ENCODE measurements around the gene TARDBP. TPM values are rescaled to one million over a fixed set of nuclear protein-coding genes. Genes with fewer than 3 reads are reported as not detected.
"Not testable (repeated sequence)": the region's sequence is repeated elsewhere in the genome, so short reads cannot be mapped to it uniquely, and the experiment has no call there.

The TARDBP gene
- polyA plus RNA-seq, 3 donors = 289 to 315 (median 313) TPM

DNA sequence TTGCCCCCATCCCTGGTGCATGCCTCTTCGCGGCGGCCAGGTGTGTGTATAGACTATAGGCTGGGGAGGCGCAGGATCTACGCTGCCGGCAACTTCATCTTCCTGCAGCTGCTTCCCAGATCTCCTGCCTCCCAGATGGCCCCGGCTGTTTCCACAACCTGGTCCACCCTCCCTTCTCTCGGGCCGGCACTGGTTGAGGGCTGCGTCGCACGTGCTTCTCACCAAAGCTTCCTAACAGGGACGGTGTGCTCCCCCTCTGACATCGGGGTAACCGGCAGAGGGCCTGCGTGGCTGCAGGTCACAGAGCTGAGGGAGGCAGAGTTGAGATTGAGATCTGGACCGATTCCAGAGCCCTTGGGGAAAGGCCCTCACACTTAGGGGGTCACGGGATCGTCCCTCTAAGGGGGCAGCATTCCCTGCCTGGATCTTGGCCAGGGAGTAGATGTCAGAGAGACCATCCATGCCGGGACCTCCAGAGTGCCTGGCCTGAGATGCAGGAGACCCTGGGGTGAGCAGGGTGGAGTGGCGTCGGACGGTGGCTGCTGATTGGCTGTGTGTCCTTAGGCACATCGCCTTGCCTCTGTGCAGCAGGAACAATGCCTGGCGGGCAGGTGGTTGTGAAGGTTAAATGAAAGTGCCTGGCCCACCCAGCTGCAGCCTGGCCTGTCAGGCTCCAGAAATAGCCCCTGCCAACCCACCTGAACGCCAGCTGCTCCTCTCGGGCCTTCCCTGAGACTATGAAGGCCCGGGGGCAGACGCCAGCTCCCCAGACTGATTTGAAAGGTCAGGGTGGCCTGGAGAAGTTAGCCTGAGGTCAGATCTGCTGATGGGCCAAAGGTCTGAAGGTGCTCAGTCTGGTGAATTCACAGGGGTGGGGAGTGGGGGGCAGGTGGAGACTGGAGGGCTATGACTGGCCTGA, 40.6 kb downstream of the TARDBP start:
- no peak for DNase-seq (ENCODE audit: extremely low read depth in 1 of 11, low read depth in 9 of 11, low spot score in 4 of 11)

DNA sequence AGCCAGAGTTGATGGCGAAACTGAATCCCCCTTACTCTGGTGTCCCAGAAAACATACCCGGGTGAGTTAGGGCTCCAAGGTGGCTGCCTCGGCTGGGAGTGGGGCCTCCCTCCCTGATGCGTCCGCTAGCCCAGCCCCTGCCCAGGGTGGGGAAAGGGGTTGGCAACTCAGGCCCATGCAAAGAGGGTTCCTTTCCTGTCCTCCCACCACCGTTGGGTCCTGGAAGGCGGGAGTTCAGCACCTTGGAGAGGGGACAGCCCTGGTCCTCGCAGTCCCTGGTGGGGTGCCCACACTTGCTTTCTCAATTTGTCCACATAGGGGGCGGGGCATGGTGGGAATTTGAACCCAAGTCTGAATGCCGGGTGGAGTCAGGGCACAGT, 41.3 kb downstream of the TARDBP start:
- DNase-seq (ENCODE audit: extremely low read depth in 1 of 11, low read depth in 9 of 11, low spot score in 4 of 11) = peak in 3 of 11 donors; percentile 26 to 28 (median 26)

DNA sequence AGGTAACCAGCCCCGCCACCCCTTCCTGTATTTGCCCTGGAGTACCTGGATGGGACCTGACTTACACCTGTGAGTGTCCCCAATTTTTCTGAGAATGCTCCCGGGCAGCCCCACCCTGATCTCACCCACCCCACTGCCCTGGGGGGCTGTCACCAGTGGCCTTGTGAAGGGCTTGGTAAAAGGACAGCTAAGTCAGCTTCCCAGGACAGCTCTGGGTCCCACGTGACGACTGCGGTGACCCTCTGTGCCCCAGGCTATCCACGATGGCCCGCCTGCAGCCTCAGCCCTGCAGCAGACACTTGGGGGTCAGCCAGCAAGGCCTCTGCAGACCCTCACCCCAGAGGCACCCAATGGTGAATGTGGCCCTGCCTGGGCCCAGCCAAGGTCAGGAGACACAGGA, 41.7 kb downstream of the TARDBP start:
- no peak for DNase-seq (ENCODE audit: extremely low read depth in 1 of 11, low read depth in 9 of 11, low spot score in 4 of 11)

DNA sequence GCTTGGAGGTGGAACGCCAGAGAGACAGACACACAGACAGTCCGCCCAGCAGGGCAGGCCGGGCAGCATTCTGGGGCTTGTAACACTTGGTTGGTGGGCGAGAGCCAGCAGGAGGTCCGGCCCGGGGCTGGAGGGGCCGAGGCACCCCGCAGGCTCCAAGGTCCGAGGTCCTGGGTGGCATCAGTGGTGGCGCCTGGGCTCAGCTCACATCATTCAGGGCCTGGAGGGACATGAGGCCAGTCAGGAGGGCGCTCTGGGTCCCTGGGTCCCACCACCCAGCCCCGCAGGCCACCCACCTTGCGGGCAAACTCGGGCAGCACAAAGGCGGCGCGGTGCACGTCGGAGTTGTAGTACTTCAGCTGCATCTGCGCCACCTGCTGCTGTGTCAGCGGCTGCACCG, 42.2 kb downstream of the TARDBP start:
- DNase-seq (ENCODE audit: extremely low read depth in 1 of 11, low read depth in 9 of 11, low spot score in 4 of 11) = no peak

DNA sequence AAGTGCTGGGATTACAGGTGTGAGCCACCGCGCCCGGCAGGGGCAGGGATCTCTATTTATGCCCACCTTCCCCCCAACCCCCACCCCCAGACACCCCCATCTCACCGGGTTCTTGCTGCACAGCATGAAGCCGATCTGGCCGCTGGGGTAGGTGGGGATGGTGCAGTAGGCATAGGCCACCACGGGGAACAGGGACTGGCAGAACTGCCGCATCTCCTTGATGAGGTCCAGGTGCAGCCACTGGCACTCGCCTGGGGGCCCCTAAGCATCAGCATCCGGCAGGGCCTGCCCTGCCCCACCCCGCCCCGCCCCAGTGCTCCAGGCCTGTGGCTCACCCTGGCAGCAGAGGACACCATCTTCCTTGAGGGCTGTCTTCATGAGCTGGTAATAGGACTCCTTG, 43.2 kb downstream of the TARDBP start:
- no peak for DNase-seq (ENCODE audit: extremely low read depth in 1 of 11, low read depth in 9 of 11, low spot score in 4 of 11)

DNA sequence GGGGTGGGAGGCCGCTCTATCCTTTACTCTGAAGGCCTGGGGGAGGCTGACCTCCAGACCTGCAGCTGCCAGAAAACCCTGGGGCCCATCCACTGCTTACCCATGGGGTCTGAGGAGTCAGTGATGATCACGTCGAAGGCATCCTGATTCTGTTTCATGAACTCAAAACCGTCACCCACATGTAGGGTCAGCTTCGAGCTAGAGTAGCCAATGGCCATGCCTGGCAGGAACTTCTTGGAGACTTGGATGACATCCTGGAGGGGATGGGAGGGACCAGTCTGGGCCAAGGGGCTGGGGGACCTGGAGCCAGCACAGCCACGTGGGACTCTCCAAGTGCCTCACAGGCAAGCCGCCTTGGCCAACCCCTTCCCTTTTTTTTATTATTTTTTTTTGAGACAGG, 44.0 kb downstream of the TARDBP start:
- no peak for DNase-seq (ENCODE audit: extremely low read depth in 1 of 11, low read depth in 9 of 11, low spot score in 4 of 11)

DNA sequence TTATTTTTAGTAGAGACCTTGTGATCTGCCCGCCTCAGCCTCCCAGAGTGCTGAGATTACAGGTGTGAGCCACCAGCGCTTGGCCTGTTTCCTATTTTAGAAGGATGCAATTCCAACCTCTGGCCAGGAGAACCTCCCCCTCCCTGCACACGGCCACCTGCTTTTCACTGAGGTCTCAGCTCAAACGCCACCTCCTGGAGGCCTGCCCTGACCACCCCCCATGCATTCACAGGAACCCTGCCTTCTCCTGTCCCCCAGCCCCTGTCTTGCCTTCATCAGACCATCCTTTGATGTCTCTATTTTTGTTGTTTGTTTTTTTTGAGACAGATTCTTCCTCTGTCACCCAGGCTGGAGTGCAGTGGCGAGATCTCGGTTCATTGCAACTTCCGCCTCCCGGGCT, 45.0 kb downstream of the TARDBP start:
- DNase-seq (ENCODE audit: extremely low read depth in 1 of 11, low read depth in 9 of 11, low spot score in 4 of 11) = no peak

DNA sequence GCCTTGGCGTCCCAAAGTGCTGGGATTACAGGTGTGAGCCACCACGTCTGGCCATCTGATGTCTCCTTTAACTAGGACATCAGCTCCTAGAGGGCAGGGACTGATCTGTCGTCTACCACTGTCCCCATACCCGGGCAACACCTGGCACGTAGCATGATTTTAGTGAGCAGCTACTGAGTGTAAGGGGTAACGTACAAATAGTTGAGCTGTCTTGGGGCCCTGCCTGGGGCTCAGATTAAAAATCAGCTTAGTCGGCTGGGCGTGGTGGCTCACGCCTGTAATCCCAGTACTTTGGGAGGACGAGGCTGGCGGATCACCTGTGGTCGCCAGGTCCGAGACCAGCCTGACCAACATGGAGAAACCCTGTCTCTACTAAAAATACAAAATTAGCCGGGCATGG, 45.6 kb downstream of the TARDBP start:
- no peak for DNase-seq (ENCODE audit: extremely low read depth in 1 of 11, low read depth in 9 of 11, low spot score in 4 of 11)

DNA sequence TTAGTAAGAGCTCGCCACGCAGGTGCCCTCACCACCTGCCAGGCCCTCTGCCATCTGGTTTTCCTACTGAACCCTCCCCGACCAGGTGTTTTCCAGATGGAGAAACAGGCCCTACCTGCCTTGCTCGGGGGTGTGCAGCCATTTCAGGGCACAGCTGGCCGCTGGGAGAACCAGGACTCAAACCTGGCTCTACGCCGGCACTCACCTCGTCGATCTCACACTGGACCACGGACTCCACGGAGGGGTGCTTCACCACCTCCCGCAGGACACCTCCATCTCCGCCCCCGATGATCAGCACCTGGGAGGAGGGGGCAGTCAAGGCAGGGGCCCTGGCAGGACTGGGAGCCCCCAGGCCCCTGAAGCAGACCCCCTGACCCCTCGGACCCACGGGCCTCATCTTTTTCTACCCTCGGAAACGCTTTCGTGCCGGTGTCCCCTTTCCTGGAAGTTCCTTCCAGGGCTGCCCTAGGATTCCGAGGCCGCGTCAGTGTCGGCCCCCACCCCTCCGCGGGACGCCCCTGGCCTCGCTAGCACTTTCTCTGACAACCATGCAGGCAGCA, 46.2 kb downstream of the TARDBP start:
- no peak for DNase-seq (ENCODE audit: extremely low read depth in 1 of 11, low read depth in 9 of 11, low spot score in 4 of 11)

DNA sequence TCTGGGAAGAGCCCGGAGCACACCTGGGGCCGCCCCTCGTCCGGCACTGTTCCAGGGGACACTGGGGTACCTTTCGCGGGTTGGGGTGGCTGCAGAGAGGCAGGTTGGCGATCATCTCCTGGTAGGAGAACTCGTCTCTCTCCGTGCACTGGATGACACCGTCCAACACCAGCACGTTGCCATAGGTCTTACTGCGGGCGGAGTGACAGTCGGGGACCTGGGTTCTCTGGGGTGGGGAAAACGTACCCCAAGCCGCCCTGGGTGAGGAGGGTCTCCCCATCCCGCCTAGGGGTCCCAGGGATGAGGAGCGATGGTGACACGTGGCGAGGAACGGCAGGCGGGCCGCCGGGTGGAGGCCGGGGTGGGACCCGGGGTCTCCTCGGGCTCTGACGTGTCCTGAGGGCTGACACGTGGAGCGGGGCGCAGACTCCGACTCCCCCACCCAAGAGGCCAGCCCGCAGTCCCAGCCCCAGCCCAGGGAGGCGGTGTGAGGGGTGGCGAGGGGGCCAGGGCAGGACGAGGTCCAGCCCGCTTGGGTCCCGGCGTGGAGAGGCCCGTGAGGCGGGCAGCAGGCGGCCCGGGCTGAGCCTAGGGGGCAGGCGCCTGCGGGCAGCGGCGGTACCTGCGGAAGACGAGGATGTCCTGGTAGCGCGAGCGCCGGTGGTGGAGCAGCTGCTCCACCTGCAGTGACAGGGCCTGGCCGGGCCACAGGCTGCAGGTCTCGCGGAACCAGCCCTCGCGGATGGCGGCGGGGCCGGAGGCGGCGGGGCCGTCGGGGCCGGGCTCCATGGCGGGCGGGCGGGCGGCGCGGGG, 46.9 kb downstream of the TARDBP start:
- peak in 1 of 11 donors; percentile 8 for DNase-seq (ENCODE audit: extremely low read depth in 1 of 11, low read depth in 9 of 11, low spot score in 4 of 11)

DNA sequence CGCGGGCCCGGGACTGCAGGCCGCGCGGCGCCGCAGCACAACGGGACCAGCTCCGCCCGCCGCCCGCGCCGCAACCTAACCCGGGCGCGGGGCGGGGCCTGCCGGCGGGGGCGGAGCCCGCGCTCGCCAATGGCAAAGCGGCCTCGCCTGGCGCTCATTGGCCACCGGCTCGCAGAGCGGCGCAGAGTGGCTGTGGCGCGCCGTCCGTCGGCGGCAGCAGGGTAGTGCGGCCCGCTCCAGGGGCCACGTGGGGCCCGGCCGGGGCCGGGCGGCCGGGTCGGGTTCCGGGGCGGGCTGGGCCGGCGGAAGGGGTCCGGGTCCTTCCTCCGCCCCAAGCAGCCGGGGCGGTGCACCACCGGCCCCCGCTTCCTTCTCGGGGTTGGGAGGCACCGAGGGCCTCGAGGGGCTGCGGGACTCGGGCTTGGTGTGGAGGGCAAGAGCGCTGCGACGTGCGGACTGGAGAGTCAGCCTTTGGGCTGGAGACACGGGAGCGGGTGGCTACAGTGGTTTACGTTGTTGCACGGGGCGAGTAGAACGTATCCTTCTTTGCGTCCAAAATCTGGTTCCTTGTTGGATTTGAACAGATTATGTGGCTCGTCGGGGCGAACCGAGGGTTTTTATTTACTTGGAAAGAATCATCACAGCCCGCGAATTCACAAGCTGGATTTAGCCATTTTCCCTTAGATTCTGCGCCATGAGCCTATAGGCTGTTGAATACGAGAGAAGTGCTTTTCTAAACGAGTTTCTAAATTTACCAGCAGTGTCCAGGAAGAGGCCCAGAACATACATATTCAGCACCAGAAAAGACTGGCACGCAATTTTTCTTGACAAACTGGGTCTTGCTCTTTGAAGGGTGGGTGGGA, 47.7 kb downstream of the TARDBP start, which contains the start of gene SRM:
SRM (minus strand) TSS at position 51 of the 863 bp plus-strand sequence. CDS start 75 bp downstream, outside the sequence.
- DNase-seq (ENCODE audit: extremely low read depth in 1 of 11, low read depth in 9 of 11, low spot score in 4 of 11) = peak; percentile 67 to 90 (median 83)

DNA sequence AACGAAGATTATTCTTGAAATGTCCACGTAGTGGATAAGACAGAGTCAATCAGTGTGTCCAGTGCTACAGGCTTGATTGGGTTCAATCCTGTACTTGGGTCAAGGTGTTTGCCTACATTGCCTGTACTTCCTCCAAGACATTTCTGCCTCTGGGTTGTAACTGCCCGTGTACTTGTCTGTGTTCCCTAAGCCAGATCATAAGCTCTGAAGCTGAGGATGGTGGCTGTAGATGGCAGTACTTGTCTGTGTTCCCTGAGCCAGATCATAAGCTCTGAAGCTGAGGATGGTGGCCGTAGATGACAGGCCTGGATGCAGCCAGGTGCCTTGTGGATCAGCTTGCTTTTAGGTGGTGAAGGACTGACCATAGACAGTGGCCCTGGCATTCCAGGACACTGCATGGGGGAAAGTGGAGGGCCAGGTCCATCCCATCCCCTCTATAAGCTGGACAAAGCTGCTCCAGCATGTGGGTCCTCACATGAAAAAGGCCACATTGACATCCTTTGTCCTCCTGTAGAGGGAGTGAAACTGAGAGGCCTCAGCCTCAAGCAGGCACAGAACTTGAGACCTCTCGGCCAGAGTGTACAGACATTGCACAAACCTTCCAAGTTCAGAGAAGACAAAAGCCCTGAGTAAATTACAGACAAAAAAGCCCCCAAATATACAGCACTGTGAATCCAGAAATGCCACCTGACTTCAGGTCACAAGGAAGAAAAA, 49.4 kb downstream of the TARDBP start:
- no peak for DNase-seq (ENCODE audit: extremely low read depth in 1 of 11, low read depth in 9 of 11, low spot score in 4 of 11)

DNA sequence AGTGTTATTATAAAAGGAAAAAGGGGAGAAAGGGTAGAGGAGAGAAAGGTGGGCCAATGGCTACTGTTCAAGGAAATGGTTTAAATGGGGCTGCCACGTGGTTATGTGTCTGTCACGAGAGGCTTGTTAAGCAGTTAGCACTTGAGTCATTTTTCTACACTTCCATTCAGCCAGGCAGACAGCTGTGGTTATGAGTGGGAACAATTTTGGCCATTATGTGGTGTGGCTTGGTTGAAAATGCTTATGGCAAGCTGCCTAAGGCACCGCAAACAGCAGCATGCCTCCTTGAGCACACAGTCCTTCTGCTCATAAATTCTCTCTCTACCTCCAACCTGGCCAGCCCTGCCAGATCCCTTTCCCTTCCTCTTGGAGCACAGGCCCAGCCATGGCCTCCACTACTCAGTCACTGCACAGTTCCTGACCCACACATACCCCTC, 50.5 kb downstream of the TARDBP start:
- no peak for DNase-seq (ENCODE audit: extremely low read depth in 1 of 11, low read depth in 9 of 11, low spot score in 4 of 11)

DNA sequence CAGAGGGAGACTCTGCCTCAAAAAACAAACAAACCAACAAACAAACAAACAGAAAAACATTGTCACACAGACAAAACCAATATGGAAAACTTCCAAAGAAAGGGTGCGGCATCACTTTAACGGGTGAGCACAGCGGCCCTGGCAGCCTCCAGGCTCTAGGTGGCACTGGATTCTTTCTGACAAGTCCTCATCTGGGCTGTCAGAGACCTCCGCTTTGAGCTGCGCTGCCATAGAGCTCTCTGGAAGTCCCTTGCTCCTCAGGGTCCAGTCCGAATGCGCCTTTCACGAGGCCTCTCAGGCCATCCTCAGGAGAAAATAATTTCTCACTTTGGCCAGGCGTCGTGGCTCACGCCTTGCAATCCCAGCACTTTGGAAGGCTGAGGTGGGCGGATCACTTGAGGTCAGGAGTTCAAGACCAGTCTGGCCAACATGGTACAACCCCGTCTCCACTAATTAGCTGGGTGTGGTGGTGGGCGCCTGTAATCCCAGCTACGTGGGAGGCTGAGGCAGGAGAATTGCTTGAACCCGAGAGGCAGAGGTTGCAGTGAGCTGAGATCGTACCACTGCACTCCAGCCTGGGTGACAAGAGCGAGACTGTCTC, 51.6 kb downstream of the TARDBP start:
- DNase-seq (ENCODE audit: extremely low read depth in 1 of 11, low read depth in 9 of 11, low spot score in 4 of 11) = not testable (repeated sequence)

DNA sequence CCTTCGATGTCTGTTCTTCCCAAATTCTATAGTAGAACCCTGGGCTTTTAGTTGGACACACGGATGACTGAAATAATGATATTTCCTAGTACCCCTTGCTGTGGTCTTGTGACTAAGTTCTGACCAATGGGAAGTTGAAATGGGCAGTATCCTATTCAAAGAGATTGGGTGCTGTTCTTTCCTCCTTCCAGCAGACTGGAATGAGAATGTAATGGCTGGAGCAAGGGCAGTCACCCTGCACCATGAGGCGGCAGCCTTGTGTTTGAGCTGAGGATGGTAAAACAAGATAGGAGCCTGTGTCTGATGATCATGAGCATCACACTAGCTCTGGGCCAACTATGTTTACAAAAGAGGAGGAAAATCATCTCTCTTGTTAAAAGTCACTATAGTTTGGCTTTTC, 52.5 kb downstream of the TARDBP start:
- no peak for DNase-seq (ENCODE audit: extremely low read depth in 1 of 11, low read depth in 9 of 11, low spot score in 4 of 11)

DNA sequence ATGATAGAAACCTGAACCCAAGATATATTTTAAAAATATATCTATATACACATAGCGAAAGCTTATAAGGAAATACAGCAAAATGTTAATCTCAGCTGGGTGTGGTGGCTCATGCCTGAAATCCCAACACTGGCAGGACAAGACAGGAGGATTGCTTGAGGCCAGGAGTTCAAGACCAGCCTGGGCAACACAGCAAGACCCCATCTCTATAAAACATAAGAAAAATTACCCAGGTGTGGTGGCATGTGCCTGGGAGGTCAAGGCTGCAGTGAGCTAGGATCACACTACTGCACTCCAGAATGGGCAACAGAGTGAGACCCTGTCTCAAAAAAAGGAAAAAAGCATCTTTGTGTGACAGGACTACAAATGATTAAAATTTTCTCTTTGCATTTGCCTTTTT, 53.3 kb downstream of the TARDBP start:
- DNase-seq (ENCODE audit: extremely low read depth in 1 of 11, low read depth in 9 of 11, low spot score in 4 of 11) = no peak

DNA sequence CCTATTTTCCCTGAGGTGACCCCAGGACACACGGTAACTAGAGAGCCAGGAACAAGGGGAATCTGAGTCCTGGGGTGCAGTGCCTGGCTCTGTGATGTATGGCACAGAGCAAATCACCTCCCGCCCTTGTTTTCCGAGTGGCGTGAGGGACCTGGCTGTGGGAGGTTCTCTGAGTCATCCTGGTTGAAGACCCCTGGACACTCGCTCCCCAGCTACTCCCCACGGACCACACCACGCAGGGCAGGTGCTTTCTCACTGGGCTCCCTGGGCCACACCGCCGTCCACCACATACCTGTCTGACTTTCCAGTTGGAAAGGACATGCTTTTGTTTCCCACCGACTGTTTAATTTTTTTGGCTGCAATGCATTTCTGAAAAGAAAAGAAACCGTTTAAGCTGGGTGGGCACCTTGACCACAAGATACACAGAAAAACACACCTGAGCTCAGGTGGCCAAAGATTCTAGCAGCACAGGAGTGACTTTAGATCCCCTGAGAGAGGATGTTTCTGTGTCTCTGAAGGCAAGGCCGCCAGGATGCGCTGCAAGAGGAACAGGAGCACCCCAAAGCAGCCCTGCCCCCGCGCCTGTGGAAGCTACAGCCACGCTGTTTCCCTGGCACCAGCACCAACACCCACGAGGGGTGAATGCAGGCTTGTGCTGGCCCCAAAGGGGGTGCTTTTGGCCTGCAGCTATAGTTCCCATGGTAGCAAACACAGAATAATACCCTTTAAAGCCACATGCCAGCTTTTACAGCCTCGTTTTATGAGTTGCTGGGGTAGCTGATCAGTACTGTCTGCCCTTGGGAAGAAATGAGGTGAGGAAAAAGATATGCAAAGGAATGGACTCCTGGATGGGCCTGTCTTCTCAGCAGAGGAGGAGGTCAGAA, 55.5 kb downstream of the TARDBP start:
- no peak for DNase-seq (ENCODE audit: extremely low read depth in 1 of 11, low read depth in 9 of 11, low spot score in 4 of 11)

Data from renal cortex interstitium (tissue), 11 donors.